ENCODE data around the gene ABR. TPM values are rescaled to one million over a fixed set of nuclear protein-coding genes. Genes with fewer than 3 reads are reported as not detected.
A peak's percentile ranks its signal among the peaks of the same experiment; 100 is the strongest.

ABR gene
- total RNA-seq, 1 donor from 2014 or later, result 92.7 TPM

DNA sequence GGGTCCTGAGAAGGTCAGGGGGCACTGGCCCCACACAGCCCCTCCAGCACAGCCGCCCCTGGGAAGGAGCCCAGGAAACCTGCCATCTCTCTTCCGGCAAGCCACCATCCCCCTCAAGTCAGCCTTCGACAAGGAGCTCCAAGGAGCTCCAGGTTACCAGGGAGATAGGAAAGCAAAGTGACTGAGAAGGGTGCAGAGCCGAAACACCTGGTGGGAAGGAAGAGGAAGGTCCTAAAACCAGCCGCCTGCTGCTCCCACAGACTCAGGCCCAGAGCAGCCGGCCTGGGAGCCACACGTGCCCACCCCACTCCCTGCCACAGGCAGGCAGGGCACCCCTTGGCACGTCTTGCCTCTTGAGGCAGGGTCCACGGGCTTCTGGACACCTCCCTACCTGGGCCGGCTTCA is 102.2 kb downstream of the ABR start:
- no peak overlapping the region for H3K9ac ChIP-seq
- Mint-ChIP-seq H3K4me3 (peak overlapping the region; percentile 52), H3K4me1 (peaks cover 38% of the 10 kb centered on the region), H3K9me3 (no peaks in the 10 kb centered on the region), H3K27me3 (ENCODE audit: insufficient read depth, low read depth) (peaks cover 11% of the 10 kb centered on the region), H3K27ac (no peak overlapping the region), H3K36me3 (peaks cover 8% of the 10 kb centered on the region)
- no peak overlapping the region for H3K27ac ChIP-seq
- no peak overlapping the region for H3K4me3 ChIP-seq
- DNase-seq (ENCODE audit: low spot score), result no peak
- H2AFZ ChIP-seq (replicated peaks), result no peak overlapping the region
- peaks cover 13% of the 10 kb centered on the region for H3K4me1 ChIP-seq
- H4K20me1 ChIP-seq (ENCODE audit: low read depth), result no peaks in the 10 kb centered on the region
- H3K4me2 ChIP-seq, result no peak overlapping the region
- H3K36me3 ChIP-seq, result no peaks in the 10 kb centered on the region
- TF ChIP-seq EZH2 (IDR thresholded peaks at IDR 0.05), result no peak
- no peak for TF ChIP-seq CTCF (IDR thresholded peaks at IDR 0.05)
- no peak for TF ChIP-seq EZH2phosphoT487 (IDR thresholded peaks at IDR 0.05)
- no peaks in the 10 kb centered on the region for H3F3A ChIP-seq (ENCODE audit: low read depth)
- H3K9me3 ChIP-seq (ENCODE audit: low read depth), result no peaks in the 10 kb centered on the region
- H3K79me2 ChIP-seq (ENCODE audit: low read depth), result no peaks in the 10 kb centered on the region
- H3K27me3 ChIP-seq, result no peaks in the 10 kb centered on the region

DNA sequence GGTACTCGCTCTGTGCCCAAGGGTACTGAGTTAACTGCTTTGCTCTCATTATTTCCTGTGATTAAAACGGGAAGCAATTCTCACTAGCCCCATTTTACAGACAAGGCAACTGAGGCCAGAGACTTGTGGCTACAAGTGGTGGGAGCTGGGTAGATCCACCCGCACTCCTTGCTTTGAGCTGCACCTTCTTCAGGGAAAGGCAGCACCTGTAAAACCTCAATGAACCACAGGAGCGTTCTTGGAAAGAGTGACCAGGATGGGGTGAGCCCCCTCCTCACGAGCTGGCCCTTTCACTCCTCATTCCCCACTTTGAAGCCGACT is 102.8 kb downstream of the ABR start:
- Histone ChIP-seq H3F3A (ENCODE audit: low read depth) (no peaks in the 10 kb centered on the region), H3K4me3 (no peak overlapping the region), H2AFZ (replicated peaks) (no peak overlapping the region), H3K79me2 (ENCODE audit: low read depth) (no peaks in the 10 kb centered on the region), H3K27ac (no peak overlapping the region), H3K27me3 (no peaks in the 10 kb centered on the region), H3K4me1 (peaks cover 13% of the 10 kb centered on the region), H3K36me3 (no peaks in the 10 kb centered on the region), H4K20me1 (ENCODE audit: low read depth) (no peaks in the 10 kb centered on the region), H3K4me2 (no peak overlapping the region), H3K9me3 (ENCODE audit: low read depth) (no peaks in the 10 kb centered on the region), H3K9ac (no peak overlapping the region)
- H3K36me3 Mint-ChIP-seq, result peaks cover 8% of the 10 kb centered on the region
- peaks cover 37% of the 10 kb centered on the region for H3K4me1 Mint-ChIP-seq
- H3K9me3 Mint-ChIP-seq, result no peaks in the 10 kb centered on the region
- no peak for DNase-seq (ENCODE audit: low spot score)
- TF ChIP-seq EZH2 (IDR thresholded peaks at IDR 0.05), result no peak
- no peak for TF ChIP-seq CTCF (IDR thresholded peaks at IDR 0.05)
- TF ChIP-seq EZH2phosphoT487 (IDR thresholded peaks at IDR 0.05), result no peak
- peaks cover 11% of the 10 kb centered on the region for H3K27me3 Mint-ChIP-seq (ENCODE audit: insufficient read depth, low read depth)
- H3K27ac Mint-ChIP-seq, result no peak overlapping the region
- no peak overlapping the region for H3K4me3 Mint-ChIP-seq

DNA sequence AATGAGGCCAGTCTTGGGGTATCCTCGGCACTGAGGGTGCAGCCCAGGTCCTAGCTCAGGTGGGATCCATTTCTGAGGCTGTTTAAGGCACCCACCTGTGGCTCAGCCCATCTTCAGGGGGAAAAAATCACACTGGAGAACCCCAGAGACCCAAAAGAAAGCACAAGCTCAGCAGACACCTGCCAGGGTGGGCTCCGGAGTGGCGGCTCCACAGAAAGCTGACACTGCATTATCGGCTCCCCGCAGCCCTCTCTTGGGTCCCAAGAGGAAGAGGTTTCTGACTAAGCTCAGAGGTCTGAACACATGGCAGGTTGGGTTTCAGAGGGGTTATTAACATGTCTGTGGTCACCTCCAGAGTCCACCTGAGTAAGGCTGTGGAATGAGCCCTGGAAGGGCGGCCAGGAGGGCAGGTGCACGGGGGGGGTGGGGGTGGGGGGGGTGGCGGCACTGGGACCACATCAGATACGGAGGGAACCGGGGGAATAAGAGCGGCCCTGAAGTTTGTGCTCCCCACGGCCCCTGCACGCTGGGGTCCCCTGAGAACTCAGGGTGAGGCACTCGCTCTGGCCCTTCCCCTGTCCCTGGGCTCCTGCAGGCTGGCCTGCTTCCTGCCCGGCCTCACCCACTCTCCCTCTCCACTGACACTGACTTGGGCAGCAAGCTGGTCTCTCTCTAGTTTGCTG is 103.3 kb downstream of the ABR start:
- no peak overlapping the region for H3K27ac ChIP-seq
- H3K4me1 ChIP-seq, result peaks cover 13% of the 10 kb centered on the region

More for the DNA sequence above, 103.3 kb downstream of the ABR start:
- no peaks in the 10 kb centered on the region for H3F3A ChIP-seq (ENCODE audit: low read depth)
- Mint-ChIP-seq H3K36me3 (peaks cover 8% of the 10 kb centered on the region), H3K9me3 (no peaks in the 10 kb centered on the region), H3K27me3 (ENCODE audit: insufficient read depth, low read depth) (peaks cover 11% of the 10 kb centered on the region), H3K4me3 (no peak overlapping the region), H3K4me1 (peaks cover 37% of the 10 kb centered on the region), H3K27ac (no peak overlapping the region)
- no peak overlapping the region for H3K4me3 ChIP-seq
- H3K9ac ChIP-seq, result no peak overlapping the region
- no peak overlapping the region for H3K4me2 ChIP-seq
- H2AFZ ChIP-seq (replicated peaks), result no peak overlapping the region
- TF ChIP-seq EZH2 (IDR thresholded peaks at IDR 0.05) (no peak), CTCF (IDR thresholded peaks at IDR 0.05) (no peak), EZH2phosphoT487 (IDR thresholded peaks at IDR 0.05) (no peak)
- no peak for DNase-seq (ENCODE audit: low spot score)
- H3K79me2 ChIP-seq (ENCODE audit: low read depth), result no peaks in the 10 kb centered on the region
- no peaks in the 10 kb centered on the region for H3K9me3 ChIP-seq (ENCODE audit: low read depth)
- H3K36me3 ChIP-seq, result no peaks in the 10 kb centered on the region
- H4K20me1 ChIP-seq (ENCODE audit: low read depth), result no peaks in the 10 kb centered on the region
- no peaks in the 10 kb centered on the region for H3K27me3 ChIP-seq
